LNCaP clone FGC (cell line): ENCODE data around the gene DUSP16.

Source experiments
- DNase-seq: peaks from one replicate; pipeline ENCODE4 v3.0.0-alpha.2; 2011; ENCODE audit warnings: low read depth
- H3K4me3 ChIP-seq: 2 replicates; pipeline ENCODE4 v1.5.1; 2011; ENCODE audit warnings: mild to moderate bottlenecking, low read depth, low read length, control low read depth
- CTCF ChIP-seq: IDR thresholded peaks from 2 replicates; pipeline ENCODE4 v1.5.1; 2012; ENCODE audit warnings: mild to moderate bottlenecking; ENCODE audit not compliant: control insufficient read depth, insufficient read depth; ENCODE audit errors: extremely low read depth

The DUSP16 gene

GRCh38 chr12:12467688-12468261, 94.9 kb downstream of the DUSP16 start:
- H3K4me3 ChIP-seq: no peak overlapping the region
- DNase-seq: no peak
- no peak for TF ChIP-seq CTCF

- no peak for TF ChIP-seq CTCF
- no peak for DNase-seq
- no peak overlapping the region for H3K4me3 ChIP-seq
Measured at GRCh38 chr12:12467264-12467663, 95.4 kb downstream of the DUSP16 start.

GRCh38 chr12:12466157-12466556, 96.5 kb downstream of the DUSP16 start:
- TF ChIP-seq CTCF: no peak
- no peak for DNase-seq
- no peak overlapping the region for H3K4me3 ChIP-seq

- H3K4me3 ChIP-seq: no peak overlapping the region
- TF ChIP-seq CTCF: no peak
Measured at GRCh38 chr12:12465522-12465921, 97.1 kb downstream of the DUSP16 start.

GRCh38 chr12:12461923-12462315, 100.7 kb downstream of the DUSP16 start:
- H3K4me3 ChIP-seq: no peak overlapping the region
- no peak for TF ChIP-seq CTCF
- DNase-seq: no peak

More at GRCh38 chr12:12465522-12465921, 97.1 kb downstream of the DUSP16 start:
- DNase-seq: no peak

- no peak for DNase-seq
- H3K4me3 ChIP-seq: no peak overlapping the region
- TF ChIP-seq CTCF: no peak
Measured at GRCh38 chr12:12460935-12461922, 101.4 kb downstream of the DUSP16 start.
